ENCODE measurements around the gene ZC3H12C.

ZC3H12C gene

GRCh38 chr11:110152199-110152598, 59.0 kb downstream of the ZC3H12C start:
- DNase-seq (ENCODE audit: low spot score), result no peak

- DNase-seq (ENCODE audit: low spot score), result no peak
Measured at GRCh38 chr11:110153474-110153873, 60.3 kb downstream of the ZC3H12C start.

DNA sequence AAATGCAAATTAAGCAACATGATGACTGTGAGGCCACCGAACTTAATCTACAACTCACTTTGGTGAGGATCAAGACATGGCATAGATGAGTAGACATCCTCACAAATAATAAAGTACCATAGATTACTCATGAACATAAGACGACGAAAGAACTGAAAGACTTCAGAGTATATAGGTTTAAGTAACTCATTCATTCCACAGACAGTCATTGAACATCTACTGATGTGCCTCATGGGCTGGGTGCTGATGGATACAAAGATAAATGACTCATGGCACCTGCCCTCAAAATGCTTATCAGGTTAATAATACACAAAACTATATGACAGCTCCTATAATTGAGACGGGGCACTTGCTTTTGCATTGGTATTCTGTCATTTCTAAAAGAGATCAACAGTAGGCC, 63.3 kb downstream of the ZC3H12C start:
- no peak for DNase-seq (ENCODE audit: low spot score)

- no peak for DNase-seq (ENCODE audit: low spot score)
Measured at GRCh38 chr11:110158317-110159200, 65.4 kb downstream of the ZC3H12C start.

DNA sequence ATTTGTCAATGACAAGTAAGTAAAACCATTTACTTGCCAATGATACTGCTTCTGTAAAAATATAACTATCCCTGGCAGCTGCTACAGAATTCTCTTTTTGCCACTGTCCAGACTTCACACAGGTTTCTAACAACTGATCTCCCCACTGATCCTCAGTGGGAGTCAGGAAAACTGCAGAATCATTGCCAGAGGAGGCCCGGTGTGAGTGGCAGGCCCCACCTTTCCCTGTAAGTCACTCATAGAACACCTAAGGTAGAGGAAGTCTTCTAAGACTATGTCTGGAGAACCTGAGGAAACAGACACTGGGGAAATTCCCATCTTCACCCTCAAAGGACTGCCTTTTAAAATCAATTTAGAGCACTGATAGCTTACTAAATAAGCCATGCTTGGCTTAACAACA, 66.3 kb downstream of the ZC3H12C start:
- DNase-seq (ENCODE audit: low spot score), result no peak

DNA sequence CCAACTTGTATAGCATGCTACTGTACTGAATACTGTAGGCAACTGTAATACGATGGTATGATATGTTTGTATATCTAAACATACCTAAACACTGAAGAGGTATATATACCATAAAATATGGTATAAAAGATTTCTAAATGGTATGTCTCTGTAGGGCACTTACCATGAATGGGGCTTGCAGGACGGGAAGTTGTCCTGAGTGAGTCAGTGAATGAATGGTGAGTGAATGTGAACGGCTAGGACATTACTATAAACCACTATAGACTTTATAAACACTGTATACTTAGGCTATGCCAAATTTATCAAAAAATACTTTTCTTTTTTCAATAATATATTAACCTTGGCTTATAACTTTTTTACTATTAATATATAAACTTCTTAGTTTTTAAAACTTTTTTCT, 66.8 kb downstream of the ZC3H12C start:
- DNase-seq (ENCODE audit: low spot score), result no peak

- no peak for DNase-seq (ENCODE audit: low spot score)
Measured at GRCh38 chr11:110160437-110160836, 67.2 kb downstream of the ZC3H12C start.

DNA sequence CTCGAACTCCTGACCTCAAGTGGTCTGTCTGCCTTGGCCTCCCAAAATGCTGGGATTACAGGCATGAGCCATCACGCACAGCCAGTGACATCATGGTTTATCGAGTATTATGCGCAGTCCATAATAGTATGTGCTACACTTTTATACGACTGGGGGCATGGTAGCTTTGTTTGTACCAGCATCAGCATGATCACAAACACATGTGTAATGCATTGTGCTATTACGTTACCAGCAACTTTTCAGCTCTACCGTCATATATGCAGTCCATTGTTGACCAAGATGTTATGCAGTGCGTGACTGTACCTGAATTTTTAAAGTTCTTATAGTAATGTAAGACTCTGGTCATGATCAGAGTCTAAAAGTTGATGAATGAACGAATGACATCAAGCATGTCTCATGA, 67.9 kb downstream of the ZC3H12C start:
- DNase-seq (ENCODE audit: low spot score), result no peak

DNA sequence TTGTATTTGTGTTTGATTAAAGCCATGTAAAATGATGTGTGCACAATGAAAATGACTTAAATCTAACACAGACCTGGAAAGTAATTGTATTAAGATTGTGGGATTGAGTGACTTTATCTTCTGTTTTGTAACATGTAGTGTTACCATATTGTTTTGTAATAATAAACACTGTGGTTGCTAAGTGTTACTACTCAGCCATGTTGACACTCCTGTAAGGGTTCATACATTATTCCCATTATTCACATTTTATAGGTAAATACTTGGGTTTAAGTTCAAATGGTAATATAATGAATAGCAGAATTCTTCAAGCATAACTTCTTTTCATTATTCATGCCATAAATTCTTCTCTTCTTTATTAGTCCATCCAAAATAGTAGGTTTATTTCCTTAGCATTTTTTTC, 69.0 kb downstream of the ZC3H12C start:
- no peak for DNase-seq (ENCODE audit: low spot score)

DNA sequence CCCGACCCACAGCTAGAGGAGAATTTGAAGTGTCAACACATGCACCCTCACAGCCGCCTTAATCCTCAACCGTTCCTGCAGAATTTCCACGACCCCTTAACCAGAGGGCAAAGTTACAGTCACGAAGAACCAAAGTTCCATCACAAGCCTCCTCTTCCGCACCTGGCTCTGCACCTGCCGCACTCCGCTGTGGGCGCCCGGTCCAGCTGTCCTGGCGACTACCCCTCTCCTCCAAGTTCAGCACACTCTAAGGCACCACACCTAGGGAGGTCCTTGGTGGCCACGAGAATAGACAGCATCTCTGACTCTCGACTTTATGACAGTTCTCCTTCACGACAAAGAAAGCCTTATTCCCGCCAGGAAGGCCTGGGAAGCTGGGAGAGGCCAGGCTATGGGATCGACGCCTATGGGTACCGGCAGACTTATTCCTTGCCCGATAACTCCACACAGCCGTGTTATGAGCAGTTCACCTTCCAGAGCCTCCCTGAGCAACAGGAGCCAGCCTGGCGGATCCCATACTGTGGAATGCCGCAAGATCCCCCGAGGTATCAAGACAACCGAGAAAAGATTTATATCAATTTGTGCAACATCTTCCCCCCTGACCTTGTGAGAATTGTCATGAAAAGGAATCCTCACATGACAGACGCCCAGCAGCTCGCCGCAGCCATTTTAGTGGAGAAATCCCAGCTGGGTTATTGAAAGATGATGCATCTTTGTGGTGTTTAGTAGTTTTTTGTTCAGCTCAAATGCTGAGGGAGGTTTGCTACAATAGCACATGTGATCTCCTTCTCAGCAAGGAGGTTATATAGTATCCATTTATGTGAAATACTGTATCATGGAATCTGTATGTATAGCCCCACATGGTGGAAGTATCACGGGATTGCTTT, 72.1 kb downstream of the ZC3H12C start:
- DNase-seq (ENCODE audit: low spot score), result no peak

- no peak for DNase-seq (ENCODE audit: low spot score)
Measured at GRCh38 chr11:110168033-110168803, 75.0 kb downstream of the ZC3H12C start.

- DNase-seq (ENCODE audit: low spot score), result no peak
Measured at GRCh38 chr11:110169738-110170137, 76.5 kb downstream of the ZC3H12C start.

DNA sequence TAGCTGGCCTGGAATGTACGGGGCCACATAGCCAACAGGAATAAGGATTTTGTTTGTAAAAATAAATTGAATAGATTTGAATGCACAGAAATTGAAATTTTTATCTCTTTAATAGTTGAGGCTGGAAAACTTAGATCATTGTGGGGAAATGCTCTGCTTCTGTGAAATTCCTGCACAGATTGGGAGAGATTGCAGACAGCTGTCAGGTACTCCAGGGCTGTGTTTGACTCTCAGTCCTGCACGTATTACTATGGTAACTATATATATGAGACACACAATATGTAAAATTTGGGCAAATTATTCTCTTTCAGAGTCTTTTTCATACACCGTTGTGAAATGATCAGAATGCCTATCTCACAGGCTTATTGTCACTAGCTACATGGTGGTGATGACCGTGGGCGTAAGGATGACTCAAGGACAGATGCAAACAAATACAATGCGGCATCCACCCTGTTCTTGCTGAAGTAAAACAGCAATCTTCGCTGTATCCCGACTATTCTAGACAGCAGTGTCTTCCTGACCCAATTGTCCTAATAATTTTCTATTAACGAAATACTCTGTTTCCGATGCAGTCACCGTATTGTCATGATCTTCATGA, 79.4 kb downstream of the ZC3H12C start:
- DNase-seq (ENCODE audit: low spot score), result no peak

- peak; percentile 62 for DNase-seq (ENCODE audit: low spot score)
Measured at GRCh38 chr11:110173811-110174644, 80.8 kb downstream of the ZC3H12C start.

- DNase-seq (ENCODE audit: low spot score), result no peak
Measured at GRCh38 chr11:110174645-110175310, 81.6 kb downstream of the ZC3H12C start.

DNA sequence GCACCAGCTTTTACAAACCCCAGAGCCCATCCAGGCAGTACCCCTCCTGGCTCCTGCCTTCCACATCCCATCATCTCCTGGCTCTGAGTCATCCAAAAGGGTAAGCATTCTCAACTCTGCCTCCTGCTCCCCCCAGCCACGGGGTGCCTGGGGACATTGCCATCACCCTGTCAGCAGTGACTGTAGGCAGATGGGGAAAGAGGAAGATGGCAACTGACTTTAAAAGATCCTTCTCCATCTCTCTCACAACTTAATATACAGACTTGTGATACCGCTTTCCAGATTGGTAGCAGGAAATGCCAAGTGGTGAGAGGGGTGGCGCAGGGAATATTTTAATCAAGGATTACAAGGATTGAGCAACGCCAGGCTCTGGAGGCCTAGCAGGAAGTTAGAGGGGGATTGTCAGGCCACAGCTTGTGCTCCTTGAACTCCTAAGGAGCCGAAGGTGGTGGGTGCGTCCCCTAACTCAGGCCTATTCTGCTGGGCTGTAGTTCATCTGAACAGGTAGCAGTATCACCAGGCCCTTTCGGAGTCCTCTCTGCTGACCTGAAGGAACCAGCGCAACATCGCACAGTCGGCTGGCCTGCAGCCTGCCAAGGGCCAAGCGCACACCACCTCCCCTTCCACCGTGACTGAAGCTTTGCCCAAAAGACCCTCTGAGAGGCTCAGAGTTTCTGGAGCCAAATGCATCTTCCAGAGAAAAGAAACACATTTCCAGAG, 83.3 kb downstream of the ZC3H12C start:
- no peak for DNase-seq (ENCODE audit: low spot score)

GRCh38 chr11:110177086-110177456, 83.9 kb downstream of the ZC3H12C start:
- DNase-seq (ENCODE audit: low spot score), result no peak

DNA sequence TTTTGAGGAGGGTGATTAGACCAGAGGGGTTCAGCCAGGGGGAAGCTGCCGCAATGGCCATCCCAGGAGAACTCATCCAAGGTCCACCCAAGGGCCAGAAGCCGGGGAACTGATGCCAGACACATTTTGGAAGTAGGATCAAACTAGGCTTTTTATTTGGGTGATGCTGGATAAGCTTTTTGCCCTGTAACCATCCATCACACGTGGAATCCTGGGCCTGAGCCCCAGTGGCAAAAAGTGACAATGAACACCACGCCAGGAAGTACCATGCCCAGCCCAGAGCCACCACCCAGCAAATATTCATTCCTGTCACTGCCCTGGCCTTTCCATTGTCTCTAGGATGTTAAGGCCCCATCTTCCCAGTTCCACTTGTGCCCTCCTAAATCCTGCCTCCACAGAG, 85.9 kb downstream of the ZC3H12C start:
- no peak for DNase-seq (ENCODE audit: low spot score)

DNA sequence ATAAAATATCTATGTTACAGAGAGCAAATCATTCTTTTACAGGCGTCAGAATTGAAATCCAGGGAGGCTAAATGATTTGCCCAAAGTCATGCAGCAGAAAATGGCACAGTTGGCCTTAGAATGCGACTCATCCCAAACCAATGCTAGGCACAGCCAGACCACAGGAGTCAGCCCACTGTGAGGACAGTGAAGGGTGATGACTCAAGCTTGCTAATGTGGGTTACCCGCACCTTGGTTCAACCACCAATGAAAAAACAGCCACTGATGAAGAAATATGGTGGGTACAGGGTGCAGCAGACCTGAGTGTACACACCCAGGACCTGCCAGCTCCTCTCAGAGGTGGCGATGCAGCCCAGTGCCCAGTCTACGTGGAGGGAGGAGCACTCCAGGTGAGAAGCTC, 89.7 kb downstream of the ZC3H12C start:
- no peak for DNase-seq (ENCODE audit: low spot score)

DNA sequence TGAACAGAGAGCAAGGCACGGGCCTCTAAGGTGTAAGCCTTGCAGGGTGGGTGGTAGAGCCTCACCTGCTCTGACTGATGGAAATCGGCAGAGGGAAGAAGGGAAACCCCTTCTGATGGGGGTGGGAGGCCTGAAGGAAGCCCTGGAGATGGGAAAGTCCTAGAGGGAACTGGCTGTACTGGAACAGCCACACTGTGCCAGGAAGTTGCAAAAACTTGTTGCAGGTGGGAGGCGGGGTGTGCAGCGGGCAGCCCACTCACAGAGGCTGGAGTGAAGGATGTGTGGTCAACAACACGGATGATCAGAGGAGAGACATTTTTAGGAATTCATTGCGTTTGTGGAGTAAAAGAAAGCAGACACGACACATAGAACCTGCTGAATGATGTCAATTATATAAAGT, 91.3 kb downstream of the ZC3H12C start:
- DNase-seq (ENCODE audit: low spot score), result no peak

All from pons (tissue), 1 donor.